ENCODE measurements around the gene RBM15B. TPM values are rescaled to one million over a fixed set of nuclear protein-coding genes. Genes with fewer than 3 reads are reported as not detected.
"Not testable (repeated sequence)": the region's sequence is repeated elsewhere in the genome, so short reads cannot be mapped to it uniquely, and the experiment has no call there.

RBM15B gene
- total and polyA plus RNA-seq, 12 donors = 3.6 to 17.1 (median 13.4) TPM

GRCh38 chr3:51361746-51362145, 29.3 kb upstream of the RBM15B start:
- Histone ChIP-seq H3K9me3 (peaks cover 0 to 9% (median 0%) of the 10 kb centered on the region in 11 donors), H3K4me3 (no peak overlapping the region), H3K27me3 (no peaks in the 10 kb centered on the region), H3K36me3 (peaks cover 0 to 4% (median 0%) of the 10 kb centered on the region in 9 donors), H3K4me1 (no peaks in the 10 kb centered on the region), H3K27ac (no peak overlapping the region)
- ATAC-seq (no peak), DNase-seq (no peak)
- no peak for TF ChIP-seq CTCF (IDR thresholded peaks at IDR 0.05)
- intact Hi-C loops (cut with DNase I) = no loop called here
- WGBS, 2 donors = 85 to 93% methylated on average over 6 of the region's 6 CpGs

- 84 to 86% methylated on average over 9 of the region's 9 CpGs for WGBS, 2 donors
- intact Hi-C loops (cut with DNase I) = no loop called here
Observed at GRCh38 chr3:51362476-51362875, 28.6 kb upstream of the RBM15B start.

GRCh38 chr3:51368276-51368675, 22.8 kb upstream of the RBM15B start:
- DNase-seq; H3K27me3 ChIP-seq; intact Hi-C loops (cut with DNase I); H3K27ac ChIP-seq; H3K4me3 ChIP-seq; H3K4me1 ChIP-seq; H3K9me3 ChIP-seq; ATAC-seq; H3K36me3 ChIP-seq: not testable (repeated sequence)
- WGBS, 2 donors = 89 to 93% methylated on average over 8 of the region's 8 CpGs

More at GRCh38 chr3:51362476-51362875, 28.6 kb upstream of the RBM15B start:
- TF ChIP-seq CTCF (IDR thresholded peaks at IDR 0.05) = no peak
- peaks cover 0 to 9% (median 0%) of the 10 kb centered on the region in 11 donors for H3K9me3 ChIP-seq
- H3K27me3 ChIP-seq = no peaks in the 10 kb centered on the region
- H3K27ac ChIP-seq = no peak overlapping the region
- ATAC-seq (no peak), DNase-seq (no peak)
- H3K36me3 ChIP-seq = peaks cover 0 to 4% (median 0%) of the 10 kb centered on the region in 9 donors
- H3K4me1 ChIP-seq = no peaks in the 10 kb centered on the region
- H3K4me3 ChIP-seq = no peak overlapping the region

GRCh38 chr3:51371943-51372557, 19.0 kb upstream of the RBM15B start:
- Histone ChIP-seq H3K36me3 (no peaks in the 10 kb centered on the region), H3K4me3 (no peak overlapping the region), H3K27me3 (peaks cover 0 to 4% (median 0%) of the 10 kb centered on the region in 7 donors), H3K27ac (no peak overlapping the region), H3K9me3 (peaks cover 0 to 5% (median 0%) of the 10 kb centered on the region in 11 donors), H3K4me1 (no peaks in the 10 kb centered on the region)
- intact Hi-C loops (cut with DNase I) = loop anchor here in 9 of 10 donors (5.0 to 10.0 kb wide), 8 partner anchors 267 to 800 kb away; partner anchors contain the start of gene MAPKAPK3 (in 7 of the 9)
- 34 to 35% methylated on average over 4 of the region's 4 CpGs for WGBS, 2 donors
- peak in 3 of 8 donors; percentile 27 to 46 (median 44) for ATAC-seq
- peak; percentile 16 to 71 (median 62) for TF ChIP-seq CTCF (IDR thresholded peaks at IDR 0.05)
- DNase-seq = no peak
